Esophagus squamous epithelium (tissue), 4 donors: ENCODE measurements around the gene SLC52A3.

Source experiments
- CTCF ChIP-seq, 6 experiments: fragments of 450-650 bp in 4 of 6; fragments of 200-600 bp in 2 of 6; sonication (generic) in 2 of 6; IDR thresholded peaks; one replicate each; pipeline ENCODE4 v1.5.1; 2016 to 2019; ENCODE audit warnings: antibody characterized with exemption in 6 of 6, mild to moderate bottlenecking in 4 of 6, moderate library complexity in 4 of 6
- POLR2A ChIP-seq, 4 donors: fragments of 450-650 bp; IDR thresholded peaks; one replicate each; pipeline ENCODE4 v1.6.1; 2017; ENCODE audit warnings: antibody characterized with exemption in 4 of 4, mild to moderate bottlenecking in 4 of 4, moderate library complexity in 3 of 4

DNA sequence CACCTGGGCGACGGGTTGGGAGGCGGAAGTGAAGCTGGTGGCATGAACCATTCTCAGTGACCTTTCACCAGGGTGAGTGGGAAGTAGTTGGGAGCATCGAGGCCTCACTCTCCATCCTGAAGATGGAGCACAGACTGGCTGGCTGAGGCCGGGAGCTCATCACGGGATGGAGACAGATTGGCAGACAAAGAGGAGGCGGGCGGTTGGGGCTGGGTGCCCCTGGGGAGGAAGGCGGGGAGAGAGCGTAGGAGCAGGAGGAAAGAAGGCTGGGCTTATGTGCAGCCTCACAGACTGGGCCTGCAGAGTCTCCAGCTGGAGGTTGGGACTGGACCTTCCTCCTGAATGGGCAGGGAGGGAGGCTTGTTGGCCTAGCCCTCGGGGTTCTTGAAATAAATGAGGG is 48.5 kb downstream of the SLC52A3 start:
- TF ChIP-seq CTCF (IDR thresholded peaks at IDR 0.05) (no peak), POLR2A (IDR thresholded peaks at IDR 0.05) (no peak)
